Occipital lobe (tissue), 2 donors: ENCODE data around the gene MPC1. TPM values are rescaled to one million over a fixed set of nuclear protein-coding genes. Genes with fewer than 3 reads are reported as not detected.
"Not testable (repeated sequence)": the region's sequence is repeated elsewhere in the genome, so short reads cannot be mapped to it uniquely, and the experiment has no call there.

Experiments used
- DNase-seq: peaks from one replicate; lab custom pipeline; 2025; lab: John Stamatoyannopoulos, UW
- total RNA-seq: library from RNA; depleted of rRNA; stranded (reverse); fragments of >200 nt; gene quantifications from one replicate; pipeline ENCODE4 v1.2.3, GENCODE V29; 2014

The MPC1 gene
- total RNA-seq, 1 donor from 2014 or later: 57.7 TPM

GRCh38 chr6:166345672-166346071, 37.1 kb downstream of the MPC1 start:
- not testable (repeated sequence) for DNase-seq

- not testable (repeated sequence) for DNase-seq
Observed at GRCh38 chr6:166344921-166345320, 37.8 kb downstream of the MPC1 start.

- no peak for DNase-seq
Observed at GRCh38 chr6:166344240-166344639, 38.5 kb downstream of the MPC1 start.

- no peak for DNase-seq
Observed at GRCh38 chr6:166343150-166343487, 39.6 kb downstream of the MPC1 start.

- DNase-seq: peak; percentile 79
Observed at GRCh38 chr6:166342349-166343149, 40.2 kb downstream of the MPC1 start, which contains the start of gene SFT2D1. Gene SFT2D1, minus strand, starts transcription at chr6:166342545. Its CDS starts 64 bp downstream, at chr6:166342481.

GRCh38 chr6:166341977-166342348, 40.8 kb downstream of the MPC1 start:
- no peak for DNase-seq

- DNase-seq: no peak
Observed at GRCh38 chr6:166341464-166341863, 41.3 kb downstream of the MPC1 start.

GRCh38 chr6:166338854-166339253, 43.9 kb downstream of the MPC1 start:
- no peak for DNase-seq

GRCh38 chr6:166336847-166337246, 45.9 kb downstream of the MPC1 start:
- DNase-seq: no peak

- DNase-seq: no peak
Observed at GRCh38 chr6:166335378-166336302, 47.1 kb downstream of the MPC1 start.

- DNase-seq: no peak
Observed at GRCh38 chr6:166334878-166335277, 47.9 kb downstream of the MPC1 start.

GRCh38 chr6:166333172-166333995, 49.4 kb downstream of the MPC1 start:
- no peak for DNase-seq

- no peak for DNase-seq
Observed at GRCh38 chr6:166331503-166332415, 51.0 kb downstream of the MPC1 start.

GRCh38 chr6:166330612-166331011, 52.1 kb downstream of the MPC1 start:
- DNase-seq: peak; percentile 63

- no peak for DNase-seq
Observed at GRCh38 chr6:166325383-166326042, 57.2 kb downstream of the MPC1 start.

GRCh38 chr6:166323395-166323794, 59.3 kb downstream of the MPC1 start:
- no peak for DNase-seq

GRCh38 chr6:166318649-166319600, 63.8 kb downstream of the MPC1 start:
- DNase-seq: no peak

- no peak for DNase-seq
Observed at GRCh38 chr6:166318227-166318626, 64.5 kb downstream of the MPC1 start.
